GM21526 (cell line): ENCODE data around the gene RNF17.

ENCODE experiments used
- ATAC-seq: cut with Tn5 transposase; IDR thresholded peaks from one replicate; pipeline ENCODE4 v1.9.1; 2021; ENCODE audit warnings: moderate library complexity; ENCODE audit not compliant: unreplicated experiment, low FRiP score

Gene RNF17

DNA sequence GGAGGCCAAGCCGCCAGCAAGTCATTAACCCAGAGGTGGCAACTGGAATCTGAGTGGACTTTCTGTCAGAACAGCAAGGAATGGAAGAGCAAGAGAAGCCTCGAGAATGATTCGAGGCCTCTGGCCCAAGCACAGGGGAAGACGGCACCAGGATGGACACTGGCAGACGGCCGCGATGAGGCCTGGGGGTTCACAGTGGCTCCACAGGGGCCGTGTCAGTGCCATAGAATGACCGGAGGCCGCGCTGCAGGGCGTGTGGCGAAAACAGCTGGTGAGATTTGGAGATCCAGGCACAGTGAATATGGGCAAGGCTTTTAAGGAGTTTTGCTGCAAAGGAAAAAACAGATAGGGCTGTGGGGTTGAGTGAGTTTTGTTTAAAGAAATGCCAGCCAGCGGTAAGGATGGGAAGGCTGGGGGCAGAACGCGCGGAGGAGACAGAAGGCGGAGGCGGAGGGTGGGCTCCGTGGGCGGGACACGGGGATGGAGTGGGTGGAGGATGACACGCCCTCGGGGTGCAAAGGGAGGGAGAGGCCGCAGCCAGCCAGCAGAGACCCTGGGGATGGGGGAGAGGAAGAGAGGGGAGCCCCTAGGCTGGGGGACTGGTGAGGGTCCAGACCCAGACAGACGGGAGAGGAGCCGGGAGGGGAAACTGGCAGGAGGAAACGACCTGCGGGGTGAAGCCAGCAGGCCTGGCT, 130.5 kb downstream of the RNF17 start:
- ATAC-seq, result no peak

DNA sequence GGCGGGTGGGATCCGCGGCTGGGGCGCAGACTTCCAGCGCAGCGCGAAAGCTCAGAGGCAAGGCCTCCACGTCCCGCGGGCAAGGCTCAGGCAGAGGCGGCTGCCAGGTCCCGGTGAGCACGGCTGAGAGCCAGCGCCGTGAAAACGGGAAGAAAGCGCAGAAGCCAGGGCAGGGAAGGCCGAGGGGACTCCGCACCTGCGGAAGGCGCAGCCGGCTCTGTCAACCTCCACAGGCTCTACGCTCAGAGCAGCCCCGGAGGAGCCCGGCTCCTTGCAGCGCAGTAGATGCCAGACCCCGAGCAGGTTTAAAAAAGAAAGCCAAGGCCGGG, 131.0 kb downstream of the RNF17 start:
- ATAC-seq, result no peak

DNA sequence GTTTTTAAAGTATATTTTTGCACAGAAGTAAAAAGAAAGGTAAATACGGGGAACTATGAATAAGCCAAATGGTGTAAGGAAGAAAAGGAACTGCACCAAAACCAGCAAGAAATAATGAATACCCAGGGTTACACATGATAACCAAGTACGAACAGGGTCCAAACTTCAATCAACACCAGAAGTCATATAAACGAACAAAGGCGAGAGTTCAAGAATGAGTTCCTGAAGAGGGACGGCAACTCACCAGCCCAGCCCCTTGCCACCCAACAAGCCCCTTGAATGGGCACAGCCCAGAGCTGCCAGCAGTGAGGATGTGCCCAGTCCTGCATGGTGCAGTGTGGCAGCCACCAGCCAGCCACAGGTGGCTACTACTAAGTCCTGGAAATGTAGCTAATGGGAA, 132.1 kb downstream of the RNF17 start:
- ATAC-seq, result no peak

GRCh38 chr13:24897293-24897692, 133.3 kb downstream of the RNF17 start:
- ATAC-seq, result no peak

DNA sequence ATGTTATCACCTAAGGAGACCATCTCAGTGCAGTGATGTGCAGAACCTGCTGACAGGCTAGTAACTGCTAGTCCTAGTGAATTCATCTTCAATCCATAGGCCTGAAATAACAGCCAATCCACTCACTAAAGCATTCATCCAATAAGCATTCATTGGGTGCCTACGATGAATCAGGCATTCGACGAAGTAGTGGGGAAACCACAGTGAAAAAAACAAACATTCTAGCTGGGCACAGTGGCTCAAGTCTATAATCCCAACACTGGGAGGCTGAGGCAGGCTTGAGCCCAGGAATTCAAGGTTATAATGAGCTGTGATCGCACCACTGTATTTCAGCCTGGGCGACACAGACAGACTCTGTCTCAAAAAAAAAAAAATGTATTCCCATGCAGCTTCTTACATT, 135.6 kb downstream of the RNF17 start:
- no peak for ATAC-seq

DNA sequence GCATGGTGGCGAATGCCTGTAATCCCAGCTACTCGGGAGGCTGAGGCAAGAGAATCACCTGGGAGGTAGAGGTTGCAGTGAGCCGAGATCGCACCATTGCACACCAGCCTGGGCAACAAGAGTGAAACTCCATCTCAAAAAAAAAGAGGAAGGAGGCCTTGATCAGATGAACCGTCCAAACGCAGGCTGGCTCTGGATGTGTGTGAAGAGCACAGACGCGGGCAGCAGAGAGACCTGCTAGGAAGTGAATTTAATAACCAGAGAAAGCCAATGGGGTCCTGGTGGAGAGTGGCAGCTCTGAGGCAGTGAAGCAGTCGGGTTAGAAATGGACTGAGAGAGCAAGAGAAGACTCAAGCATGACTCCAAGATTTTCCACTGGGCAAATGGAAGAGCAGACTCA, 136.5 kb downstream of the RNF17 start:
- peak; percentile 63 for ATAC-seq

DNA sequence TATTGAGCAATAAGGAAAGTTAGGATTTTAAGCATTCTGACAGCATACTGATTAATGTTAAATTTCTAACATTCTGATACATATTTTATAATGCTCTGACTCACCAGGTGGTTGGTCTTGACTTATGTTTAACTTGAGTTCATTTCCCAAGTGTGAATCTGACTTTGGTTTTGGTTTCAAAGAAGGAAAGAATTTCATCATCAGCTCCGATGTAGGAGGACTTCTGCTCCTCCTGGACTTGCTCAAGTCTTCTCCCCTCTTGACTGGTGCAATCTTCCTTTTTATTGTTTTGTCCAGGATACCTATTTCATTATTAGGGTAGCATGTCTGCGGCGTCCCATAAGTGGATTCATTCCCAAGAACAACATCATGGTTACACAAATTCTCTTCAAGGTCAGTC, 141.3 kb downstream of the RNF17 start:
- no peak for ATAC-seq

- ATAC-seq, result no peak
These were observed 142.3 kb downstream of the RNF17 start for GRCh38 chr13:24906268-24906667.

GRCh38 chr13:24910502-24911132, 146.6 kb downstream of the RNF17 start:
- ATAC-seq, result no peak

DNA sequence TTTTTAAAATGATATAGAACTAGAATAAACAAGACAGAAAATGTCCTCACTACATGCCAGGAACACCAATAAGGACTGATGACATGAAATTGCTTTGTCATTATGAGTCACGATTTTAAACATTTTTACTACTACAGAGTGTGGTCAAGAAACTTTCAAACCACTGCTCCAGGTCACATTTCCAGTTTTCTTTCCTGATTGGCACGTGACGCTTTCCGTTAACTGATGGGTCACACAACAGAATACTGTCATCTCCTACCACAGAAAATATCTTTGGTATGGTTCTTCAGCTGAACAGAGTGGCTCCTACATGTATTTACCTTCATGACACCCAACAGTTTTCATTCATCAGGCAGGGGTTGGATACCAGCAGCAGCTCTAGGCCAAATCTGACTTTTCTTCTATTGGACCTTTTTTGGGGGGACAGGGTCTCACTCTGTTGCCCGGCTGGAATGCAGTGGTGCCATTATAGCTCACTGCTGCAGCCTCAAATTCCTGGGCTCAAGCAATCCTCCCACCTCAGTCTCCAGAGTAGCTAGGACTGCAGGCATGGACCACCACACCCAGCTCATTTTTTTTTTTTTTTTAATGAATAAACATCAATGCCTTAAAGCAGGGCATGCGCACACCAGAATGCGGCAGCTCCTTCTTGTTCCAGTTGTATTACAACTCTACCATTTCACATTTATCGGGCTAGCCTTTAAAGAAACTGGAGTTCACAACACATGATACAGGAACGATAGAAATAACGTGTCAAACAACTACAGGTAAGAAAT, 147.4 kb downstream of the RNF17 start:
- no peak for ATAC-seq

GRCh38 chr13:24916464-24916863, 152.5 kb downstream of the RNF17 start:
- no peak for ATAC-seq

DNA sequence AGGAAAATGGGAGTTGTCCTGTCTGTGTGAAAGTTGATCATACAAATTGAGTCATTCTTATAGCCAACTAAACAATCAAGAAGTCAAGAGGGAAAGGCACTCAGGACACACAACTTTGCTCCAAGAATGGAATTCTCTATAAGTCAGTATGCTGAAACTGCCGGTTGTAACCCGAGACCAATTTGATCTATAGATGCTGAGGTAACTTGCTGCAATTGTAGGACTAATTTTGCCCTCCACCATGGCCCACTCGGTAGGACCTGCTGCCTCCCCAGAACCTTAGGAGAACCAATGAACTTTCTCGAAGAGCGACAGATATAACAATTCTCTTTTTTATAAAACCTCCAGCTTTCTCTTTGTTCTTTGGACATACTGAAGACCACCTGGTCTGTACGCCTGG, 157.0 kb downstream of the RNF17 start:
- ATAC-seq, result no peak

DNA sequence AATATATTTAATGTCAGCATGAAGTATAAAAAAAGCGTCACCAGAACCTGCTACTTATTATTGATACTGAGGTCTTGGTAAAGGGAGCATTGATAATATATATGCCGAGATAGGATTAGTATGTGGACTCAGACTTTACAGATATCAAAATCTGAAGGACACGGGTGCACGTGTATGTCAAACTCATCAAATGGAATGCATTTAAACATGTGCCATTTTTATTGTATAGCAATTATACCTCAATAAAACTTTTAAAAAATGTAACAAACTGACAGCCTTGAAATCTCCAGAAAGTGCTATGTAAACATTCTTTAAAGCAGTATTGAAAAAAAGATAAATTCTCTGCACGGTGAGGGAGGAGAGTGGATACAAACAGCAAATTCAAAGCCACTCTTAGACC, 157.9 kb downstream of the RNF17 start:
- ATAC-seq, result no peak

GRCh38 chr13:24922387-24922744, 158.4 kb downstream of the RNF17 start:
- peak; percentile 16 for ATAC-seq

- peak; percentile 89 for ATAC-seq
These were observed 159.0 kb downstream of the RNF17 start for GRCh38 chr13:24922745-24923591.

- ATAC-seq, result no peak
These were observed 161.6 kb downstream of the RNF17 start for GRCh38 chr13:24925318-24926231.

GRCh38 chr13:24927810-24928404, 163.9 kb downstream of the RNF17 start:
- ATAC-seq, result no peak

DNA sequence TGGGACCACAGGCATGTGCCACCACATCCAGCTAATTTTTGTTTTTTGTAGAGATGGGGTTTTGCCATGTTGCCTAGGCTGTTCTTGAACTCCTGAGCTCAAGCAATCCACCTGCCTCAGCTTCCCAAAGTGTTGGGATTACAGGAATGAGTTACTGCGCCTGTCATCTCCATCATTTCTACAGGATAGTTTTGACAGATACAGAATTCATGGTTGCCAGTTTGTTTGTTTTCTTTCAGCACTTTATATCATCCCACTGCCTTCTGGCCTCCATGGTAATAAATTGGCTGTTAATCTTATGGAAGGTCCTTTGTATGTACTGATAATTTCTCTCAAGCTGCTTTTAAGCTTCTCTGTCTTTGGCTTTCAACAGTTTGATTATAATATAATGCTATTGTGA, 165.2 kb downstream of the RNF17 start:
- ATAC-seq, result no peak
